H1 (cell line): ENCODE results near the gene SPOCK1.

ENCODE experiments used
- EZH2 ChIP-seq: fragments of 200-600 bp; sonication (generic); IDR thresholded peaks from 2 replicates; pipeline ENCODE4 v1.7.1; 2012; ENCODE audit warnings: low read depth, mild to moderate bottlenecking, moderate library complexity, low read length, inconsistent platforms; ENCODE audit not compliant: severe bottlenecking
- TF ChIP-seq, protein P1 (sequence below): IDR thresholded peaks from 2 replicates; pipeline ENCODE4 v1.6.1; 2011; ENCODE audit warnings: low read depth, mild to moderate bottlenecking, low read length; ENCODE audit not compliant: insufficient read depth

DNA sequence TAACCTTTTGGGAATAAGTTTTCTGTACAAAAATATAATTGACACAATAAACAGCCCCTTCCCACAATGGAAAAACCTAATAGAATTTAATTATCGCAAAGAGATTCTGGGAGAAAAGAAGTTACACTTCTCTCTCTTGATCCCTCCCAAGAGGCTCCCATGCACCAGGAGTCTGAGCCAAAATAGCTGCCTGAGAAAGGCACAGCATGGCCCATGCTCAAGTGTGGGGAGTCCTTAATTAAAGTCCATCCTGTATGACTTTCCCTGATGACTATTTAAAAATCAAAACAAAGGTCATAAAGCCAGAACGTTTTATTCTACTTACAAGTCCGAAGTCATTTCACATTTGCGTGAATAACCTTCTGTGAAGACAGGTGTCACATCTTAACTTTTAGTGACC, 155.1 kb downstream of the SPOCK1 start:
- TF ChIP-seq, protein P1, sequence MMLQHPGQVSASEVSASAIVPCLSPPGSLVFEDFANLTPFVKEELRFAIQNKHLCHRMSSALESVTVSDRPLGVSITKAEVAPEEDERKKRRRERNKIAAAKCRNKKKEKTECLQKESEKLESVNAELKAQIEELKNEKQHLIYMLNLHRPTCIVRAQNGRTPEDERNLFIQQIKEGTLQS, result no peak
- TF ChIP-seq EZH2, result no peak
